ENCODE measurements around the gene MCIDAS. TPM values are rescaled to one million over a fixed set of nuclear protein-coding genes. Genes with fewer than 3 reads are reported as not detected.
A peak's percentile ranks its signal among the peaks of the same experiment; 100 is the strongest.

MCIDAS gene
- total RNA-seq, 1 donor from 2014 or later, result not detected

DNA sequence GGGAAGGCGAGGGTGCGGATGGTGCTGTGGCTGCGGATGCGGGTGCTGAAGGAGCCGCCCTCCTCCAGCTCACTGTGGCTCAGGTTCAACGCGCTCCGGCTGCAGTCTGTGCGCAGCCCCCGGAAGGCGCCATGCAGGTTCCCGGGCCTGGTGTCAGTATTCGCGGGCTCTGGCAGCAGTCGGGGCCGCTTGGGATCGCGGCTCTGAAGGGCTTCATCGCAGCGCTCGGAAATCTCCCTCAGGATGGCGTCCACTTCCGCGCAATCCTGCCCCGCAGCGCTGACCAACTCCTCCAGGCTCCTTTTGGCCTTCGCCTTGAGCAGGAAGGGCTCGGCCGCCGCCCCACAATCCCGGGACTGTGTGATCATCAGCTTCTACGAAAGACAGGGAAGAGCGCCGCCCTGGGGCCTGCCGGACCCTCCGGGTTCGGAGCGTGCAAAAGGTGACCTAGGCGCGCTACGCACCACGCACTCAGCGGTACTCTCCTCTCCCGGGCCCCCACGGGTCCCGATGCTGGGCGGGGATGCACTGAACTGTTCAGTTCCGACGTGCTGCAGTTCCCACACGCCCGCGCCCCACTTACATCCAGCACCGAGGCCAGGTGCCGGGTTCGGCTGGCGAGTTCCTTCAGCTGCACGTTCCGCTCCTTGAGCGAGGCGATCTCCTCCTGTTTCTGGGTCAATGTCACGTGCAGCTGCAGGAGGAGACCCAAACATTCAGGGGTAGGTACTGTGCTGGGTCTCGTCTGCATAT is 6.5 kb downstream of the MCIDAS start:
- Mint-ChIP-seq H3K27me3 (ENCODE audit: low read depth) (peaks cover 89% of the 10 kb centered on the region), H3K27ac (ENCODE audit: unreplicated experiment) (peak overlapping the region; percentile 57), H3K4me3 (peak overlapping the region; percentile 85), H3K4me1 (peaks cover 20% of the 10 kb centered on the region), H3K36me3 (ENCODE audit: low read depth) (peaks cover 2% of the 10 kb centered on the region), H3K9me3 (no peaks in the 10 kb centered on the region)
- peak; percentile 23 for DNase-seq (ENCODE audit: low read depth, low spot score)
- TF ChIP-seq, protein P1, sequence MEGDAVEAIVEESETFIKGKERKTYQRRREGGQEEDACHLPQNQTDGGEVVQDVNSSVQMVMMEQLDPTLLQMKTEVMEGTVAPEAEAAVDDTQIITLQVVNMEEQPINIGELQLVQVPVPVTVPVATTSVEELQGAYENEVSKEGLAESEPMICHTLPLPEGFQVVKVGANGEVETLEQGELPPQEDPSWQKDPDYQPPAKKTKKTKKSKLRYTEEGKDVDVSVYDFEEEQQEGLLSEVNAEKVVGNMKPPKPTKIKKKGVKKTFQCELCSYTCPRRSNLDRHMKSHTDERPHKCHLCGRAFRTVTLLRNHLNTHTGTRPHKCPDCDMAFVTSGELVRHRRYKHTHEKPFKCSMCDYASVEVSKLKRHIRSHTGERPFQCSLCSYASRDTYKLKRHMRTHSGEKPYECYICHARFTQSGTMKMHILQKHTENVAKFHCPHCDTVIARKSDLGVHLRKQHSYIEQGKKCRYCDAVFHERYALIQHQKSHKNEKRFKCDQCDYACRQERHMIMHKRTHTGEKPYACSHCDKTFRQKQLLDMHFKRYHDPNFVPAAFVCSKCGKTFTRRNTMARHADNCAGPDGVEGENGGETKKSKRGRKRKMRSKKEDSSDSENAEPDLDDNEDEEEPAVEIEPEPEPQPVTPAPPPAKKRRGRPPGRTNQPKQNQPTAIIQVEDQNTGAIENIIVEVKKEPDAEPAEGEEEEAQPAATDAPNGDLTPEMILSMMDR (conservative IDR thresholded peaks at IDR 0.05), result no peak

DNA sequence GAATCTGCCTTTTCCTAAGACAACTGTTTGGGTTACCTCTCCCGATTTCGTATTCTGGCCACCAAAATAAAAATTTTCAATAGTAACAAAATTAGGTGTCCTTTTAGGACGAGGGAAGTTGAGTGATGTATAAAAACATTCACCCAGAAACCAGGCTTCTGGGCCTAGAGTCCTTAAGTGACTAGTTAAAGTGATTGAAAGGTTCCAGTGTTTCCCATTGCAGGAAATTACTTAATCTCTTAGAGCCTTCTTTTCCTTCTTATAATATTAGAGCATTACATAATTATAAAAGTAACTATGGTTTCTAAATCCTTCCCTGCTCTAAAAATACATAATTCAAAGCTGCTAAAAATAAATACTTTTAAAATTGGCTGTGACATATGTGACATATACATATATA is 7.3 kb downstream of the MCIDAS start:
- Mint-ChIP-seq H3K4me3 (peak overlapping the region; percentile 85), H3K9me3 (no peaks in the 10 kb centered on the region), H3K27me3 (ENCODE audit: low read depth) (peaks cover 85% of the 10 kb centered on the region), H3K4me1 (peaks cover 20% of the 10 kb centered on the region), H3K27ac (ENCODE audit: unreplicated experiment) (no peak overlapping the region), H3K36me3 (ENCODE audit: low read depth) (peaks cover 2% of the 10 kb centered on the region)
- TF ChIP-seq, protein P1 (conservative IDR thresholded peaks at IDR 0.05), result no peak
- no peak for DNase-seq (ENCODE audit: low read depth, low spot score)

DNA sequence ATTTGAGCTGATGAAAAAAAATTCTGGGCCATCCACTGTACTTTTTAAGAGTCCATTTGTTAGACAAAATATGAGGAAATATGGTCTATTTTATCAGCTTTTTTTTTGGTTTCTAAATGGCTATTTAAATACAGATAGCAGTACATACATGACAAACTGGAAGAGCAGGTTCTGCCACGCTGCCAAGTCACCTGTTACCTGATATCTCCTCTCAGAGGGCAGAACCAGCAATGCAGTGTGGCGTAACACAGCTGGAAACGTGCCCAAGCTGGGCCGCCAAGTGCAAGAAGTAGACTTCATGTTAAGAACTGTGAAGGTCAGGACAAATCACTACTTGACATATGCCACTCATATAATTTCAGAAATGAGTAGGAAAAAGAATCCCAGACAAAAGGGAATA is 8.1 kb downstream of the MCIDAS start:
- H3K4me1 Mint-ChIP-seq, result peaks cover 20% of the 10 kb centered on the region
- H3K4me3 Mint-ChIP-seq, result no peak overlapping the region
- no peak overlapping the region for H3K27ac Mint-ChIP-seq (ENCODE audit: unreplicated experiment)
- TF ChIP-seq, protein P1 (conservative IDR thresholded peaks at IDR 0.05), result no peak
- peaks cover 77% of the 10 kb centered on the region for H3K27me3 Mint-ChIP-seq (ENCODE audit: low read depth)
- peaks cover 2% of the 10 kb centered on the region for H3K36me3 Mint-ChIP-seq (ENCODE audit: low read depth)
- DNase-seq (ENCODE audit: low read depth, low spot score), result no peak
- H3K9me3 Mint-ChIP-seq, result no peaks in the 10 kb centered on the region

DNA sequence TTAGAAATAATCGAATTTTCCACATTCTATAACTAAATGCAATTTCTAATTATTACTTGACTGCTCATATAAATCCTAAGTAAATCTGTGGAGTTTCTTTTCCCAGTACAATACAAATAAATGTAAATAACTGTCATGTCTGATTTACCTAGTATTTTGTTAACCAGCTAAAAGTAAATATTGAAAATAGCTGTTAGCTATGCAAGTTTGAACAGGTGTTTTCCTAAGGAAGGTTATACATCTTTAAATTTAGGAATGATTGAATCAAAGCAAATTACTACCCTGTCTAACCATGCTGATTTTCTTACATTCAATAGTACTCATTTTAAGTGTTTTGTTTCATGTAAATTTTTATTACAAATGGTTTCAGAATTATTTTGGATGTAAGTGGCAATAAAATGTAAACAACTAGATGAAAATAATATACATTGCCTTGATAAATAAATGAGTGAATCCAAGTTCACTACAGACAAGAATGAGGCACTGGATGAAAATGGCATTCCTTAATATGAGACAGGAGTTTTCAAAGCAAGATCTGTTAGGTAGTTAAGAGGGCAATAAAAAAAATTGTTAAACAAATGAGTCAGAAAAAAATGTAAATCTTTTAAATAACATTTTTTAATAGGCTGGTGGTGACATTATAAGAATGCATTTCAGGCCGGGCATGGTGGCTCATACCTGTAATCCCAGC is 15.8 kb downstream of the MCIDAS start:
- H3K27me3 Mint-ChIP-seq (ENCODE audit: low read depth), result peaks cover 56% of the 10 kb centered on the region
- TF ChIP-seq, protein P1 (conservative IDR thresholded peaks at IDR 0.05), result no peak

DNA sequence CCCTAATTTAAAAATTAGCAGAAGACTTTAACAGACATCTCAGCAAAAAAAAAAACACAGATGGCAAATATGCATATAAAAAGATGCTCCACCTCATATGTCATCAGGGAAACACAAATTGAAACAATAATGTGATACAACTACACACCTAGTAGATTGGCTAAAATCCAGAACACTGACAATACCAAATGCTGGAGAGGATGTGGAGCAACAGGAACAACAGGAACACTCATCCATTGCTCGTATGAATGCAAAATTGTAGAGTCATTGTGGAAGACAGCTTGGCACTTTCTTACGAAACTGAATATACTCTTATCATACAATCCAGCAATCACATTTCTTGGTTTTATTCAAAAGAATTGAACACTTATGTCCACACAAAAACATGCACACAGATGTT is 22.1 kb downstream of the MCIDAS start:
- H3K27me3 Mint-ChIP-seq (ENCODE audit: low read depth), result peaks cover 64% of the 10 kb centered on the region
- no peak overlapping the region for H3K4me3 Mint-ChIP-seq
- DNase-seq (ENCODE audit: low read depth, low spot score), result no peak
- no peaks in the 10 kb centered on the region for H3K36me3 Mint-ChIP-seq (ENCODE audit: low read depth)
- peaks cover 6% of the 10 kb centered on the region for H3K9me3 Mint-ChIP-seq
- no peaks in the 10 kb centered on the region for H3K4me1 Mint-ChIP-seq
- TF ChIP-seq, protein P1 (conservative IDR thresholded peaks at IDR 0.05), result no peak
- H3K27ac Mint-ChIP-seq (ENCODE audit: unreplicated experiment), result no peak overlapping the region

More for the DNA sequence above, 15.8 kb downstream of the MCIDAS start:
- H3K4me3 Mint-ChIP-seq, result no peak overlapping the region
- H3K36me3 Mint-ChIP-seq (ENCODE audit: low read depth), result no peaks in the 10 kb centered on the region
- no peaks in the 10 kb centered on the region for H3K9me3 Mint-ChIP-seq
- H3K4me1 Mint-ChIP-seq, result no peaks in the 10 kb centered on the region
- no peak for DNase-seq (ENCODE audit: low read depth, low spot score)
- no peak overlapping the region for H3K27ac Mint-ChIP-seq (ENCODE audit: unreplicated experiment)
